CD14-positive monocyte (primary cell): Measurements from ENCODE around the gene CAMK1G. TPM values are rescaled to one million over a fixed set of nuclear protein-coding genes. Genes with fewer than 3 reads are reported as not detected.

Experiments used
- DNase-seq, 3 donors: peaks; one replicate each; pipeline ENCODE4 v3.0.0-alpha.2; 2011 to 2022
- H2AFZ ChIP-seq: 2 replicates; pipeline ENCODE4 v1.6.0; 2012; ENCODE audit warnings: mild to moderate bottlenecking, low read depth, low read length, inconsistent platforms; ENCODE audit not compliant: insufficient read depth, poor library complexity, severe bottlenecking
- H3K27ac ChIP-seq, 2 donors: 1 replicate in 1 of 2; 2 replicates in 1 of 2; pipeline ENCODE4 v1.5.1; 2012 to 2013; ENCODE audit warnings: low read length in 2 of 2, control low read depth in 1 of 2, inconsistent platforms in 1 of 2, low read depth in 1 of 2, mild to moderate bottlenecking in 1 of 2
- H3K27me3 ChIP-seq, 2 donors: one replicate each; pipeline versions ENCODE4 v1.6.0 to v1.6.1; 2011 to 2013; ENCODE audit warnings: low read length in 2 of 2; ENCODE audit not compliant: control insufficient read depth in 2 of 2, insufficient read depth in 2 of 2
- H3K36me3 ChIP-seq, 2 donors: replicated peaks in 1 of 2; 1 replicate in 1 of 2; 2 replicates in 1 of 2; pipeline versions ENCODE4 v1.5.1 to v1.6.1; 2012 to 2013; ENCODE audit warnings: low read length in 2 of 2, control low read depth in 1 of 2, inconsistent platforms in 1 of 2, mild to moderate bottlenecking in 1 of 2; ENCODE audit not compliant: insufficient read depth in 2 of 2, control insufficient read depth in 1 of 2
- H3K4me1 ChIP-seq, 2 donors: 1 replicate in 1 of 2; 2 replicates in 1 of 2; pipeline versions ENCODE4 v1.5.1 to v1.6.1; 2012 to 2013; ENCODE audit warnings: low read length in 2 of 2, control low read depth in 1 of 2, inconsistent platforms in 1 of 2, mild to moderate bottlenecking in 1 of 2, moderate library complexity in 1 of 2; ENCODE audit not compliant: insufficient read depth in 2 of 2, control insufficient read depth in 1 of 2
- H3K4me2 ChIP-seq: replicated peaks from 2 replicates; pipeline ENCODE3; 2012; ENCODE audit warnings: low read length, moderate library complexity, mild to moderate bottlenecking; ENCODE audit not compliant: poor library complexity, severe bottlenecking; ENCODE audit errors: extremely low read depth
- H3K4me3 ChIP-seq, 3 experiments: fragments of 200-600 bp in 1 of 3; sonication (generic) in 1 of 3; replicated peaks in 1 of 3; 1 replicate in 2 of 3; 2 replicates in 1 of 3; pipeline ENCODE4 v1.5.1; 2011 to 2013; ENCODE audit warnings: low read length in 3 of 3, mild to moderate bottlenecking in 3 of 3, control low read depth in 2 of 3, low read depth in 2 of 3, inconsistent platforms in 1 of 3, moderate library complexity in 1 of 3
- H3K79me2 ChIP-seq: 2 replicates; pipeline ENCODE4 v1.6.0; 2012; ENCODE audit warnings: mild to moderate bottlenecking, control low read depth, inconsistent platforms, low read length, moderate library complexity; ENCODE audit not compliant: insufficient read depth
- H3K9ac ChIP-seq: 2 replicates; pipeline ENCODE4 v1.6.0; 2017; ENCODE audit warnings: low read length, mild to moderate bottlenecking; ENCODE audit not compliant: insufficient read depth, poor library complexity, severe bottlenecking
- H3K9me3 ChIP-seq, 2 donors: replicated peaks in 1 of 2; 1 replicate in 1 of 2; 2 replicates in 1 of 2; pipeline versions ENCODE4 v1.5.1 to v1.6.1; 2012 to 2013; ENCODE audit warnings: low read length in 2 of 2, control low read depth in 1 of 2; ENCODE audit not compliant: control insufficient read depth in 1 of 2, insufficient read depth in 1 of 2
- H4K20me1 ChIP-seq: 2 replicates; pipeline ENCODE4 v1.6.0; 2012; ENCODE audit warnings: mild to moderate bottlenecking, low read length, control low read depth, moderate library complexity; ENCODE audit not compliant: insufficient read depth
- H3K27ac Mint-ChIP-seq, 7 donors: one replicate each; pipeline ENCODE4 v1.8.0; 2020; ENCODE audit warnings: mild to moderate bottlenecking in 7 of 7, mixed read lengths in 7 of 7, moderate library complexity in 6 of 7, inconsistent platforms in 2 of 7
- H3K27me3 Mint-ChIP-seq, 3 donors: one replicate each; pipeline ENCODE4 v1.8.0; 2021 to 2022; ENCODE audit warnings: low read depth in 3 of 3, mild to moderate bottlenecking in 3 of 3, mixed read lengths in 3 of 3, moderate library complexity in 3 of 3, inconsistent platforms in 1 of 3
- H3K36me3 Mint-ChIP-seq, 2 donors: one replicate each; pipeline ENCODE4 v1.8.0; 2020; ENCODE audit warnings: mixed read lengths in 2 of 2, inconsistent platforms in 1 of 2, mild to moderate bottlenecking in 1 of 2
- H3K4me1 Mint-ChIP-seq: one replicate; pipeline ENCODE4 v1.8.0; 2020; ENCODE audit warnings: mild to moderate bottlenecking, mixed read lengths
- H3K4me3 Mint-ChIP-seq, 2 donors: one replicate each; pipeline ENCODE4 v1.8.0; 2020; ENCODE audit warnings: mild to moderate bottlenecking in 2 of 2, mixed read lengths in 2 of 2, moderate library complexity in 1 of 2
- H3K9me3 Mint-ChIP-seq, 7 donors: one replicate each; pipeline ENCODE4 v1.8.0; 2020 to 2022; ENCODE audit warnings: mixed read lengths in 7 of 7, mild to moderate bottlenecking in 6 of 7, moderate library complexity in 6 of 7, inconsistent platforms in 2 of 7
- WGBS: methylation state at CpG from one replicate; pipeline ENCODE4 v1.1.5; 2013; ENCODE audit warnings: missing lambda C conversion rate; ENCODE audit not compliant: insufficient coverage; 5-methylcytosine and 5-hydroxymethylcytosine counted together
- intact Hi-C, 2 donors: fragments of 100-400 bp; cut with micrococcal nuclease; formaldehyde crosslinking; loops; one replicate each; pipeline versions ENCODE4 v1.15.0 to v1.15.1; 2023
- polyA plus RNA-seq, 3 donors: library from polyadenylated mRNA; depleted of rRNA in 1 of 3; unstranded in 2 of 3; stranded (reverse) in 1 of 3; fragments of 300-500 nt in 2 of 3; fragments of >200 nt in 1 of 3; fragmentation: Illumina TruSeq in 2 of 3; gene quantifications; 1 replicate in 2 of 3; 2 replicates in 1 of 3; pipeline ENCODE4 v1.2.3, GENCODE V29; 2012 to 2021
- TF ChIP-seq, protein P1 (sequence below): fragments of 200-600 bp; IDR thresholded peaks from one replicate; pipeline ENCODE4 v1.8.0; 2022; ENCODE audit warnings: antibody characterized with exemption, mild to moderate bottlenecking

The CAMK1G gene
- polyA plus RNA-seq, 3 donors: not detected

- Histone ChIP-seq H3K4me2 (no peak overlapping the region), H3K27ac (no peak overlapping the region), H3K36me3 (no peaks in the 10 kb centered on the region), H3K4me3 (no peak overlapping the region), H3K9me3 (no peaks in the 10 kb centered on the region), H3K9ac (no peak overlapping the region), H3K4me1 (peaks cover 0 to 6% of the 10 kb centered on the region in 2 donors), H3K27me3 (peaks cover 2 to 29% of the 10 kb centered on the region in 2 donors), H4K20me1 (no peaks in the 10 kb centered on the region), H2AFZ (no peak overlapping the region), H3K79me2 (no peaks in the 10 kb centered on the region)
- H3K4me3 Mint-ChIP-seq: no peak overlapping the region
- peaks cover 24 to 40% (median 31%) of the 10 kb centered on the region in 3 donors for H3K27me3 Mint-ChIP-seq
- peaks cover 0 to 2% of the 10 kb centered on the region in 2 donors for H3K36me3 Mint-ChIP-seq
- H3K27ac Mint-ChIP-seq: peak overlapping the region in 4 of 7 donors; percentile 32 to 72 (median 44)
- WGBS: 25% methylated on average over 4 of the region's 6 CpGs
- intact Hi-C loops: no loop called here
- DNase-seq: peak in 1 of 3 donors; percentile 60
- TF ChIP-seq, protein P1, sequence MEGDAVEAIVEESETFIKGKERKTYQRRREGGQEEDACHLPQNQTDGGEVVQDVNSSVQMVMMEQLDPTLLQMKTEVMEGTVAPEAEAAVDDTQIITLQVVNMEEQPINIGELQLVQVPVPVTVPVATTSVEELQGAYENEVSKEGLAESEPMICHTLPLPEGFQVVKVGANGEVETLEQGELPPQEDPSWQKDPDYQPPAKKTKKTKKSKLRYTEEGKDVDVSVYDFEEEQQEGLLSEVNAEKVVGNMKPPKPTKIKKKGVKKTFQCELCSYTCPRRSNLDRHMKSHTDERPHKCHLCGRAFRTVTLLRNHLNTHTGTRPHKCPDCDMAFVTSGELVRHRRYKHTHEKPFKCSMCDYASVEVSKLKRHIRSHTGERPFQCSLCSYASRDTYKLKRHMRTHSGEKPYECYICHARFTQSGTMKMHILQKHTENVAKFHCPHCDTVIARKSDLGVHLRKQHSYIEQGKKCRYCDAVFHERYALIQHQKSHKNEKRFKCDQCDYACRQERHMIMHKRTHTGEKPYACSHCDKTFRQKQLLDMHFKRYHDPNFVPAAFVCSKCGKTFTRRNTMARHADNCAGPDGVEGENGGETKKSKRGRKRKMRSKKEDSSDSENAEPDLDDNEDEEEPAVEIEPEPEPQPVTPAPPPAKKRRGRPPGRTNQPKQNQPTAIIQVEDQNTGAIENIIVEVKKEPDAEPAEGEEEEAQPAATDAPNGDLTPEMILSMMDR: no peak
- H3K4me1 Mint-ChIP-seq: peaks cover 12% of the 10 kb centered on the region
- peaks cover 0 to 2% (median 0%) of the 10 kb centered on the region in 7 donors for H3K9me3 Mint-ChIP-seq
These were observed 50.0 kb downstream of the CAMK1G start for GRCh38 chr1:209633335-209633997.

- no peak overlapping the region for H3K4me3 Mint-ChIP-seq
- Histone ChIP-seq H3K36me3 (no peaks in the 10 kb centered on the region), H3K27me3 (peaks cover 2 to 29% of the 10 kb centered on the region in 2 donors), H3K4me2 (no peak overlapping the region), H3K9me3 (no peaks in the 10 kb centered on the region), H3K4me1 (peaks cover 0 to 6% of the 10 kb centered on the region in 2 donors), H3K4me3 (no peak overlapping the region), H4K20me1 (no peaks in the 10 kb centered on the region), H3K9ac (no peak overlapping the region), H3K79me2 (no peaks in the 10 kb centered on the region), H2AFZ (no peak overlapping the region), H3K27ac (no peak overlapping the region)
- 93% methylated on average over 11 of the region's 20 CpGs for WGBS
- peak in 1 of 3 donors; percentile 68 for DNase-seq
- H3K9me3 Mint-ChIP-seq: peaks cover 0 to 2% (median 0%) of the 10 kb centered on the region in 7 donors
- peaks cover 12% of the 10 kb centered on the region for H3K4me1 Mint-ChIP-seq
- peak overlapping the region in 2 of 7 donors; percentile 26 to 47 for H3K27ac Mint-ChIP-seq
- peaks cover 18 to 42% (median 29%) of the 10 kb centered on the region in 3 donors for H3K27me3 Mint-ChIP-seq
- peaks cover 0 to 2% of the 10 kb centered on the region in 2 donors for H3K36me3 Mint-ChIP-seq
- intact Hi-C loops: no loop called here
- TF ChIP-seq, protein P1: no peak
These were observed 50.7 kb downstream of the CAMK1G start for GRCh38 chr1:209634005-209634737.
